GM21825 (cell line): ENCODE results near the gene GRPEL2.

Experiments
- ATAC-seq: cut with Tn5 transposase; IDR thresholded peaks from one replicate; pipeline ENCODE4 v1.9.1; 2021; ENCODE audit warnings: mild to moderate bottlenecking, moderate library complexity; ENCODE audit not compliant: unreplicated experiment

GRPEL2 gene, protein sequence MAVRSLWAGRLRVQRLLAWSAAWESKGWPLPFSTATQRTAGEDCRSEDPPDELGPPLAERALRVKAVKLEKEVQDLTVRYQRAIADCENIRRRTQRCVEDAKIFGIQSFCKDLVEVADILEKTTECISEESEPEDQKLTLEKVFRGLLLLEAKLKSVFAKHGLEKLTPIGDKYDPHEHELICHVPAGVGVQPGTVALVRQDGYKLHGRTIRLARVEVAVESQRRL

DNA sequence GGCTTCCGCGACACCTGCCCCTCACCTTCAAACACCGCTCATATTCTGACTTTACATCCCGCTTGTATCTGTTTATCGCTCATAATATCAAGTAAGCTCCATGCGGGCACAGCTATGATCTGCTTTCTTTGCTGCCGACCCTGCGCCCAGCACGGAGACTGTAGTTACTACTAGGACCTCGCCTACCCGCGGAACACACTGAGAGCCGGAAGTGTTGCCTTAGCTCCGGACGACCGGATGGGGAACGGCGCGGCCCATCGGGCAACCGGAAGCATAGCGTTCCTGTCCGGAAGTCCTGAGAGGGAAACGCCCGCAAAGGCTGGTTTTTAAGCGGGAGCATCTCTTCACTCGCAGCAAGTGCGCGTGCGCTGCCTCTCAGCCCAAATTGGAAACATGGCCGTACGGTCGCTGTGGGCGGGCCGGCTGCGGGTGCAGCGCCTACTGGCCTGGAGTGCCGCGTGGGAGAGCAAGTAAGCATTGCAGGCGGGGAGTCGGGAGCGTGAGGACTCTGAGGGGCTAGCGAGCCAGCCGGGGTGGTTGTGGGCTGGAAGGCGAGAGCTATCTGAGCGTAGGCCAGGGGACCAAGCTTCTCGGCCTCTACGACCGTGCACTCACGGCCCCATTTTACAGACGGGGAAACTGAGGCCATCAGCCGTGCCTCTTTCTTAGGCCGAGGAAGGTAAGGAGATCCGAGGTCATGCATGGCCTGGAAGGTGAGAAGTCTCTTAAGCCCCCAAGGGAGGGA is at the start of gene GRPEL2:
TSS of gene GRPEL2 (plus strand) at position 353 of the 745 bp plus-strand sequence. CDS start at position 394, 41 bp downstream.
- peak; percentile 97 for ATAC-seq

DNA sequence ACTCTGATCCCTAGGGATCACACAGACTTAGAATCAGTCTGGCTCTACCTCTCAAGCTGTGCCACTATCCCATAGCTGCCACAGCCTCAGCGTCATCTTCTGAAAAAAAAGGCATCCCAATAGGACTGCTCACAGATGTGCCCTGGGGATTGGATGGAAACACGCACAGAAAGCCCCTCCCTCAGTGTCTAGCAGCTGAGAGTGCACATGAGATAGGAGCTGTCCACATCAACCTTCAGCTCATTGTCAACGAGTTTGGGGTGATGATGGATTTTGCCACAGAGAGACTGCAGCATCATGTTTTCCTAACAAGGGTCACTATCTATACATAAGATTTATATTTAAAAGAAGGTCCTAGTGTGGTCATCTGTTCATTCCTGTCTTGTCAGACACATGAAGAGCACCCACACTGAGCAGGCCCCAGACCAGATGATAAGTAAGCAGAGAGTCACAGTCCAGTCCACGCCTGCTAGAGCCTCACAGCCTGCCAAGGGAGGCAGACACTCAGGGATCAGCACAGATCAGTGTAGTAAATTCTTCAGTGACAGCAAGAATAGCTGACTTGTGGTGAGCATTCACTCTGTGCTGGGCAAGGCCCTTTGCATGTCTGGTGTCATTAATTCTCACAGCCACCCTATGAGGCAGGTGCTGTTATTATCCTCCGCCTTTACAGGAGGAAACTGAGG is 47.8 kb upstream of the GRPEL2 start:
- no peak for ATAC-seq

DNA sequence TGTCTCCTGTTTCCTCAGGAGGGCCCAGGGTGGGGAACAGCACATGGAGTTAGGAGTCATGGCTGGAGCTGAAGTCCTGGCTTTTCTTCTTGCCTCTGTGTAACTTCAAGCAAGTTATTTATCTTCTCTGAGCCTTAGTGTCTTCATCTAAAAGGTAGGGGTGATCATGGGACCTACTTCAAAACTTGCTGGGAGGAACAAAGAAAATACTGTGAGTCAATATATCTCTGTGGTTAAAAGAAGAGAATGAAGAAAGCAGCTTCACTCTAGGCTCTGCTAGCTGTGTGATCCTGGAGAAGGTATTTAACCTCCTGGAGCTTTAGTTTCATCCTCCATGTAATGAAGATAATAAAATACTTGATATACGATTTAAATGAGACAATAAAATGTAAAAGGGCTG is 47.1 kb upstream of the GRPEL2 start:
- ATAC-seq: no peak

DNA sequence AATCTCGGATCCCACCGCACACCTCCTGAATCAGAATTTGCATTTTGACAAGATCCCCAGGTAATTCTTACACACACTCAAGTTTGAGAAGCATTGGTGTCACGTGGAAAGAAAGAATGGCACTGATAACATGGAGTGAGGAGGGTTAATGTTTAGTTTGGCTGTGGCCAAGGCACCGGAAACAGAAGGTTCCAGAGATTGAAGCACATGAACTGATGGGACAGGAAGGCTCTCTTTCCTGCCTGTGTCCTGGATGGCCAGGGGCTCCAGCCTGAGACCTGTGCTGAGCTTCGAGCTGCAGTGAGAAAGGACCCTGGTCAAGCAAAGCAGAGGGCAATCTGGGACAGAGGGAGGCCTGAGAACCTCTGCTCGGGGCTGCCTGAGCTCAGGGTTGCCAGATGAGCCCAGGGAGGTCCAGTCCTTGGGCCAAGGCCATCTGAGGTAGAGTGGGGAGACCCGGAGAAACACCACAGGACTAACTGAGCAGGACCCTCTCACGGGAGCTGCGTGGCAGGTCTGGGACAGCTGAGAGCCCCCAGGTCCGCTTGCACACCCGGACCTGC is 46.4 kb upstream of the GRPEL2 start:
- peak; percentile 46 for ATAC-seq

DNA sequence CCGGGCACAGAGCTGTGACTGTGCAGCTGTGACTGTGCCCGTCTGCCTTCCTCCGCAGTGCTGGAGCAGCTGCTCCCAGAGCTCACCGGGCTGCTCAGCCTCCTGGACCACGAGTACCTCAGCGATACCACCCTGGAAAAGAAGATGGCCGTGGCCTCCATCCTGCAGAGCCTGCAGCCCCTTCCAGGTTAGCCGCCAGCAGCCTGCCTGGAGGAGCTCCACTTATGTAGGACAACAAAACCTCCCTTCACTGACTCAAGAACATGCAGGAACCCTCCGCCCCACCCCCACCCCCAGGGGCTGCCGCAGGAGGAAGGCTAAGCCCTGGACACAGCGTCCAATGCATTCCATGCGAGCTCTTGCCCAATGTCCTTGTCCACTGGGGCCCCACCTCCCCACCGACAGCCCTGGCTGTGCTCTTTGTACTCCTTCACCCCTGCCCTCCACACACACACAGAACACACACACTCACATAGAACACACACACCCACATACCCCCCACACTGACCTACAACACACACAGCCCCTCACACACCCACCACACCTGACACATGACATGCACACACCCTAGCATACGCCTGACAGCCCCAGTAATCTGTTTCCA is 45.7 kb upstream of the GRPEL2 start:
- ATAC-seq: no peak

DNA sequence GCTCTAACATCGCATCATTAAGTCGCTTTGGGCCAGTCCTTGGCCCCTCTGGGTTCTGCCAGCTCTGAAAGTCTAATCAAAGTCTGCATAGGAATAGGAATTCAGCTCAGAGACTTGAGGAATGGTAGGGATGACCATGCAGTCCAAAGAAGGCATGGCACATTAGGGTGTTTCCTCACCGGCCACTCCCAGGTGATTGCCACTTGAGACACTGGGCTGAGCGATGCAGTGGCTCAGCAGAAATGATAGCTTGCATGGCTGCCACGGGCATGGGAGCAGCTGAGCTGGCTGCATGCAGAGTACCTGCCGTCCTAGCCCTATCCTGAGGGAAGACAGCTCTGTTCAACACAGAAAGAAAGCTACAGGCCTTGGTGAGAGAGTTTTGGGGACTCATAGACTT is 44.9 kb upstream of the GRPEL2 start:
- ATAC-seq: no peak

DNA sequence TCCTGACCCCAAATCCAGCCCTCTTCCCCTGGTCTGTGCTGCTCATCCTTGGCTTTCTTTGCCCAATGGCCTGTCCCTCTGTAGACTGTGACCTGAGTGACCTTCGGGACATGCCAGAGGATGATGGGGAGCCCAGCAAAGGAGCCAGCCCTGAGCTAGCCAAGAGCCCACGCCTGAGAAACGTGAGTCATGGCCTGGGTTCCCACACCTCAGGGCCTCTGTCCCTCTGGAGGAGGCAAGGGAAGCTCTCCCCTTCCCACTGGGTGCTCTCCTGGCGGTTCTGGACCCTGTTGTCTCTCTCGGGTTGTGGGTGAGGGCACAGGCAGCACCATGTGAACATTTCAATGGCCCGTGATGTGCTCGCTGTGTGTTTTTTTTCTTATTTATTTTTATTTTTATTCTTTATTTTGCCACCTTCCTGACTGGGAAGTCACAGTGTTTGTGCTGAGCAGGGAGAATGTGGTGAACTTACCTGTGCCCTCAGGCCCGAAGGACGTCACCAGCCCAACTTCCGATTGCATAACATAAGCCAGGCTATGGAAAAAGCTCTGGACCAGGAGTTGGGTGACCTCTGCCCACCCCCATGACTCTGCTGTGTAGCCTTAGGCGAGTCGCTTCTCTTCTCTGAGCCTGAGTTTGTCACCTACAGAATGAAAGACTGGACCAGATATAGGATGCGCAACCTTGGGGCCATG is 44.1 kb upstream of the GRPEL2 start:
- no peak for ATAC-seq

DNA sequence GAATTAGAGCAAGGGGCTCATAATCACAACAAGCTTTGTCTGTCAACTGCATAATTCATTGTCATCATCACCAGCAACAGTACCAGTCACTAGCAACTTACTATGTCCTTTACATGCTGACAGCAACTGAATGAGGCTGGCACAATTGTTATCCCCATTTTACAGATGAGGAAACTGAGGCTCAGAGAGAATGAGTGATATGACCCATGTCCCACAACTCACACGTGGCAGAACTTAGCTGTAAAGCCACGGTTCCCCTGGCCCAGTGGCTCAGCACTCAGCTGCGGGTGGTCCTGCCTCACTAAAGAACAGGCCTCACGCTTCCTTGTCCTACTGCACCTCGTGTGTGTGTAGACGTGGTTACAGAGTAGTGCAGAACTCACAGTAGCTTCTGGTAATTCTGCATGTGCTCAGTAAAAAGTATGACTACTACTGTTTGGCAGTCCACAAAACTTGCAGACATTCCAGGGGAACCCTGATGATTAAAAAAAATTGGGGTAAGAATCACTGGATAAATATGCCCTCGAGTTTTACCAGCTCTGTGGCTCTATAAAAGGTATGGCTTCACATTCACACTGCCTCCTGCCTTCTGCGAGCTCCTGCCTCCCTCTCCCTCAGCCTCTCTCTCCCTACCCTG is 43.4 kb upstream of the GRPEL2 start:
- ATAC-seq: no peak

DNA sequence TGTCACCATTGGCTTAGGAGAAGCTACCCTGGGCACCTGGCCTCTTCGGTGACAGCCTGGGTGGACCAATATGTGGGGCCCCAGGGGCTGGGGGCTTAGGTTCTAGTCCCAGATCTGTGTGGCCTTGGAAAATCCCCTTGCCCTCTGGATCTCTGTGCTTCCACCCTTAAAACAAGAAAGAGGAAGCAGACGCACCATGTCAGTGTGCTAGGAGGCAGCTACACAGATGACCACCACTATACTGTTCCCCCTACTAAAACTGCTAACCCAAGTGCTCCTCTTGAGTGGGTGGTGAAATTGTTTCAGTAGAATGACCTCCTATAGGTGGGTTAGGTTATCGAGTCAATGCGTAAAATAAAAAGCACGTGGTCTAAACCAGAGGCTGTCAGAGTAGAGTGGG is 42.7 kb upstream of the GRPEL2 start:
- ATAC-seq: no peak

DNA sequence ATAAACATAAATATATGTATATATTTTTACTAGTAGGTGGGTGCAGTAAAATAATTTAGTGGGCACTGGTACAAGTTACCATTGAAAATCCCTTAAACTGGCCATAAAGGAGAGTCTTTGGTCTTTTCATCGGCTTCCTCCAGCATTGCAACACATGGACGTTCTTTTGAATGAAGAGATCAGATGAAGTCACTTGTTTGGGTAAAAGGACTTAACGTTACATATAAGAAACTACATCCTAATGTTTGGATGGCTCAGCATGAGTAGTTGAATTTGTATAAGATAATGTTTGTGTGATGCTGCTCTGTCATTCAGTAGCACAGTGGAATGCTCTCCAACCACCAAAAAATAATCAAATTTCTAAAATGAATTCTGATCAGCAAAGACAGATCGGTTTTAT is 42.1 kb upstream of the GRPEL2 start:
- no peak for ATAC-seq

DNA sequence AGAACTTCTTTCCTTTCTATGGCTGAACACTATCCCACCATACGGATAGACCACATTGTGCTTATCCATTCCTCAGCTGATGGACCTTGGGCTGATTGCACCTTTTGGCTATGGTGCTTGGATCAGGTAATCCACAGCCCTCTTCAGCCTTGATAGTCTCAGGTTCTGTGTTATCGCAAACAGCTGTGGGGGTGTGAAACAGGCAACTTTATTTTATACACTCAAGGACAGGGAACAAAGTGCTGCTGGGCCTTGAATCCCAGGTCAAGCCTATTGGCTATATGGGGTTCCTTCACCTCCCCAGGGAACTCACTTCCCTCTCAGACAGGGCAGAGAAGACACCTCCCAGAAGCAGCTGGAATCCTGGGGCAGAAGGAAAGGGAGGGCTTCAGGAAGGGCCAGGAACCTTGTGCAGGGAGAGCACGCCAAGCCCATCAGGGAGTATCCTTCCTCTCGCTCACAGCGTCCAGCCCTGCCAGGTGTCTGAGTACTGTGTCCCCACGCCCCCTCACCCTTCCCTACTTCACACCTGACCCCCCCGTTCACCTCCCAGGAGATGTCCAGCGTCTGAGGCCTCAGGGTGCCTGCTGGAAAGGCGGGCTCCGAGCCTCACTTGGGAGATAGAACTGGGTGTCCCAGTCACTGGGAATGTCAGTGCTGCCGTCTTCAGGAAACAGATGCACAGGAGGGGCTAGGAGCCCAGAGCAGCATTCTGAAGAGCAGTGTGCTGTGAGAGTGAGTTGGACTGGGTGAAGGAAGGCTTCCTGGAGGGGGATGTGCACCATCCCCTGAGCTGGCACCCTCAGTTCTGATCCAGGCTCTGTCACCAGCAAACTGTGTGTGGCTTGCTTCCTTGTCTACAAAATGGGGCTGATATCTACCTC is 40.9 kb upstream of the GRPEL2 start:
- no peak for ATAC-seq

DNA sequence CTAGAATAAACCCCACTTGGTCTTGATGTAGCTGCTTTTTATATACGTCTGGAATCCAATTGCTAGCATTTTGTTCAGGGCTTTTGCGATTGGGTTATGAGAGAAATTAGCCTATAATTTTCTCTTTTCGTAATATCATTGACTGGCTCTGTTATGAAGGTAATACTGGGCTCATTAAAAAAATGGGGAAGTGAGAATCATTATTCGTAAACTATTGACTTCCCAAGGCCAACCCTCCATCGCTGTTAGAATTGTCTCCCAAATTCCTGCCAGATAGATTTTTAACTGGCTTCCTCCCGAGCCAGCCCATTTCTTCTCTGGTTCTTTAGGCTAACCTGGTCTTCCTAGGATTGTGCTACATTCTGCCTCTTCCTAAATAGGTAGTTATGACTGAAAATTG is 35.9 kb upstream of the GRPEL2 start:
- no peak for ATAC-seq

DNA sequence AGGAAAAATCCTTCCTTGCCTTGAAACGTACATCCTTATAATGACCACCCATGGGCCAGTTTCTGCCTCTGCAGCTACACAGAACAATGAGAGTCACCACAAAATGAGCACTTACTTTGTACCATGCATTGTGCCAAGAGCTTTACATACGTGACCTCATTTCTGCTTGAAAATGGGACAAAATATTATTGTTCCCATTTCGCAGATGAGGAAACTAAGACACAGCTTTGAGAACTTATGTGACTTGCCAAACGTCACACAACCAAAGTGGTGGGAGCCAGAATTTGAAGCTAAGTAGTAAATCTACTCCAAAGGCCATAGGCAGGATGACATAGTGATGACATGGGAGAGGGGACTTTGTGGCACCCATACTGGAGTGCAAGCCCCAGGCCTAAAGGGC is 34.8 kb upstream of the GRPEL2 start:
- no peak for ATAC-seq

DNA sequence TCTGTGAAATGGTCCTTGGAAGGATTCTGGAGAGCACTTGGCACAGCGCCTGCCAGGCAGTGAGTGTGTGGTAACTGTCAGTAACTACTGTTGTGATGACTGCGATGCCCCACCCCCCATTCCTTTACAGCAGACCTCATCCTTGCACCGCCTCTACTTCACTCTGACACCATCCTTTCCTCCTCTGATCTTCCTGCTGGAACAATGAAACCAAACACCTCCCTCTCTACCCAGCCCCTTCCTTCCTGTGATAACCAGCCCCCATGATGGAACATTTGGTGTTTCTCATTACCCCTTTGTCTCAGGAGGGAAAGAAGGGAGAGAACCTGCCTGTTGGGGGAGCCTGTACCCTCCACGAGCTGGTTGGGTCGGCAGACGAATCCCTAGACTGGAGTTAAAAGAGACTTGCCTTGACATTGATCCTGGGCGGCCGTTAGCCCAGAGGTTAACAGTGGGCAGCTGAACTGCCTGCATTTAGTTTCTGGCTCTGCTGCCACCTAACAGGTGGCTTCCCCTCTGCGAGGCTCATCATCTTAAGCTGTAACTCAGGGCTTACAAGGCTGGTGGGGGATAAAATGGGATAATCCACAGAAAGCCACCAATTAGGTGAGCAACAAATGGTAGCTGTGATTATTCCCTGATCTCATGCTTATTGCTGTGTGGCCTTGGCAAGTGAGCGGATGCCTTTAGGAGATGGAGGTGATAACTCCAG is 34.2 kb upstream of the GRPEL2 start:
- ATAC-seq: no peak

DNA sequence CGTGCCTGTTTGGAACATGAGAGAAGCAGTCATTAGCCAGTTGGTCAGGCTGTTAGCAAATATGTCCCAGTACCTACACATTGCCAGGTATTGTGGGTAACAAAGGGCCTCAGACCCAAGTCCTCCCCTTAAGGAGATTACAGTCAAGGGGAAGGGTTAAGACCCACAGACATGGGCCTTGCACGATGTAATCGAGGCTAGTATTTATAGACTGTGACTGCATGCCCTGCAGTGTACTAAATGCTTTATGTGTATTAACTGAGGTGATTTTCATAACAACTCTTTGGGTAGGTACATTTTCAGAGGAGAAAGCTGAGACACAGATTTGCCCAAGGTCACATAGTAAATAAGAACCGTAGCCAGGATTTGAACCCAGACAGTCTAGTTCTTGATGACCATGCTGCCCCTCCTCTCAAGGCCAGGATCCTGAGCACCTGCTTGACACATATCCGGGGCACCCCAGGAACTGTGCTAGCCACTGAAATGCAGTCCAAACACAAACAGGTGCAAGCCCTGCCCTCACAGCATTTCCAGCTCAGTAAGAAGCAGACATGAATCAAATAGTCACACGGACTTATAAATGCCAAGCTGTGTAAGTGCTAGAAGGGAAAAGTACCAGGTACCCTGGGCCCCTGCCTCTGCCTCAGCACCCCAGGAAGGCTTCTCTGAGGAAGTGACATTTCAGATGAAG is 32.0 kb upstream of the GRPEL2 start:
- no peak for ATAC-seq

DNA sequence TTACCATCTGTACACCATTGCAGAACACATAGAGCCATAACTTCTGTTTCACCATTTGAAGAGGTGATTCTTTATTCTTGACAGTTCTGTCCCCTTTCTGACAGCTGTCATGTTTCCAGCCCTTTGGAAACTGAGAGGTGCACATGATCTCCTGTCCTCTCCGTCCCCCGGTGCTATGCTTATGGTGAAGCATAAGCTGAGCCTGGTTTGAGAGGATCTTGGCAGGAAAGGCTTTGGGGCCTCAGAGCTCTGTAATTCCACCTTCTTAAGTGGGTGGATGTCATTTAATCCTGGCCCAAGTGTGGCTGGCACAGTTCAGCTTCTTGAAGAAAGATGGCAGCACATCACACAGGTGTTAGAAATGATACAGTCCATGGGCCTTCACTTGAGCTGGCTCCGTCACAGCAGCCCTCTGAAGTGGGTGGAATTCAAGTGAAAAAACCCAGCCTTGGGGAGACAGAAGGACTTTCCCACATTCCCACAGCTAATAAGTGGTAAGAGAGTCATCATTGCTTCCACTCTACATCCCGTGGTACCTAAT is 30.7 kb upstream of the GRPEL2 start:
- no peak for ATAC-seq

DNA sequence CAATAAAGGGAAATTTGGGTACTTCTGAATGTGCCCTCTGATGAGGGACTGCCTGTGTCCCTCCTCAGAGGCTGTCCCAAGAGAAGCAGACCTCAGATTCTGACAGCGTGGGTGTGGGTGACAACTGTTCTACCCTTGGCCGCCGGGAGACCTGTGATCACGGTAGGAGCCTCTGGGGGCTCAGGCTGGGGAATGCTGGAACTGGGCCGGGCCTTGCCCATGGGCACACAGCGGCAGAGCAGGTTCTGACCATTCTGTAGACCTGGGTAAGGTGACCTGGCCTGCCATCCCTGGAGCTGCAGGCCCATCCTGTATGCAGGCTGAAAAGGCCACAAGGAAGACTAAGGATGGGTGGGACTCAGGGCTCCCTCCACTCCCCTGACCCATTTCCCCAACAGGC is 29.5 kb upstream of the GRPEL2 start:
- no peak for ATAC-seq
